Kidney (tissue), 14 donors: Measurements from ENCODE around the gene FZR1. TPM values are rescaled to one million over a fixed set of nuclear protein-coding genes. Genes with fewer than 3 reads are reported as not detected.

Experiments used
- DNase-seq, 5 donors: peaks; one replicate each; pipeline ENCODE4 v3.0.0-alpha.2; 2013 to 2020
- FAIRE-seq: peaks from 2 replicates; lab custom pipeline; 2012; peaks lifted over from hg19 to GRCh38; lab: Jason Lieb, UNC
- H3K27ac ChIP-seq, 2 donors: one replicate each; pipeline ENCODE4 v1.7.0; 2013; ENCODE audit warnings: low read depth in 2 of 2, low read length in 2 of 2, inconsistent platforms in 1 of 2
- H3K27me3 ChIP-seq: one replicate; pipeline ENCODE4 v1.7.1; 2013; ENCODE audit warnings: low read length, inconsistent platforms; ENCODE audit not compliant: control insufficient read depth, insufficient read depth
- H3K36me3 ChIP-seq, 3 donors: one replicate each; pipeline versions ENCODE4 v1.7.0 to v1.7.1; 2013; ENCODE audit warnings: low read length in 3 of 3, control low read depth in 1 of 3, inconsistent platforms in 1 of 3; ENCODE audit not compliant: insufficient read depth in 3 of 3, control insufficient read depth in 2 of 3
- H3K4me1 ChIP-seq, 3 donors: one replicate each; pipeline versions ENCODE4 v1.7.0 to v1.7.1; 2013; ENCODE audit warnings: low read length in 3 of 3, inconsistent platforms in 1 of 3, low read depth in 1 of 3; ENCODE audit not compliant: control insufficient read depth in 2 of 3, insufficient read depth in 2 of 3
- H3K4me3 ChIP-seq, 3 donors: one replicate each; pipeline versions ENCODE4 v1.7.0 to v1.8.1; 2013; ENCODE audit warnings: low read length in 3 of 3, control low read depth in 1 of 3, inconsistent platforms in 1 of 3
- H3K9ac ChIP-seq, 3 donors: one replicate each; pipeline versions ENCODE4 v1.7.0 to v1.7.1; 2013; ENCODE audit warnings: low read length in 3 of 3, control low read depth in 1 of 3, inconsistent platforms in 1 of 3
- H3K9me3 ChIP-seq, 3 donors: one replicate each; pipeline versions ENCODE4 v1.7.0 to v1.7.1; 2013; ENCODE audit warnings: low read length in 3 of 3, control low read depth in 1 of 3, inconsistent platforms in 1 of 3; ENCODE audit not compliant: control insufficient read depth in 2 of 3, insufficient read depth in 1 of 3
- CTCF ChIP-seq: IDR thresholded peaks from 3 replicates; pipeline ENCODE4 v1.5.1; 2012; ENCODE audit warnings: mild to moderate bottlenecking, moderate library complexity, borderline replicate concordance; ENCODE audit not compliant: insufficient read depth; ENCODE audit errors: extremely low read depth
- intact Hi-C: fragments of 100-400 bp; cut with DNase I; formaldehyde crosslinking; loops from one replicate; pipeline ENCODE4 v1.11.1; 2022
- polyA plus RNA-seq: library from polyadenylated mRNA; stranded (reverse); fragments of 350-450 nt; fragmentation: Illumina TruSeq; extraction: RNeasy Lipid Tissue Mini Kit (QIAGEN cat#74804); gene quantifications from one replicate; pipeline ENCODE4 v1.2.3, GENCODE V29; 2014; ENCODE audit warnings: low read depth, low replicate concordance; ENCODE audit not compliant: insufficient read depth
- total RNA-seq: library from RNA; stranded (reverse); fragmentation: NEBNext Ultra II Directional; extraction: Animal tissue kit (Norgen Biotek cat#: 25700); gene quantifications from one replicate; pipeline ENCODE4 v1.2.1, GENCODE V29; 2021
- donor health status: control.
- donor health status: control.
- donor health status: control.
- donor health status: control.
- donor health status: control.
- donor health status: DM: yes; HTN: yes; CAD: no.
- donor health status: Normal renal cell carcinoma (clear cell type).

The FZR1 gene
- total and polyA plus RNA-seq, 2 donors from 2014 or later: 28.4 to 48.0 TPM

- no peak for TF ChIP-seq CTCF
- FAIRE-seq: no peak
- intact Hi-C loops: no loop called here
- Histone ChIP-seq H3K4me1 (no peaks in the 10 kb centered on the region), H3K27me3 (no peaks in the 10 kb centered on the region), H3K27ac (peak within 1 kb of the TSS in 1 of 2 donors; percentile 60), H3K36me3 (no peaks in the 10 kb centered on the region), H3K9ac (peak within 1 kb of the TSS in 2 of 3 donors; percentile 16 to 34), H3K9me3 (no peaks in the 10 kb centered on the region), H3K4me3 (peak within 1 kb of the TSS in 1 of 3 donors; percentile 49)
- no peak for DNase-seq
Measured at GRCh38 chr19:3585301-3586126, 79.4 kb downstream of the FZR1 start, which contains the start of gene GIPC3. Gene GIPC3, plus strand, starts transcription at chr19:3585478. Its CDS starts 120 bp downstream, at chr19:3585598.

GRCh38 chr19:3586127-3586626 lies 80.1 kb downstream of the FZR1 start:
- intact Hi-C loops: no loop called here
- Histone ChIP-seq H3K27me3 (no peaks in the 10 kb centered on the region), H3K9ac (peak overlapping the region in 1 of 3 donors; percentile 34), H3K27ac (peak overlapping the region in 1 of 2 donors; percentile 60), H3K4me1 (no peaks in the 10 kb centered on the region), H3K36me3 (no peaks in the 10 kb centered on the region), H3K4me3 (peak overlapping the region in 1 of 3 donors; percentile 49), H3K9me3 (no peaks in the 10 kb centered on the region)
- no peak for FAIRE-seq
- TF ChIP-seq CTCF: peak; percentile 33
- no peak for DNase-seq

- FAIRE-seq (no peak), DNase-seq (no peak)
- Histone ChIP-seq H3K9ac (no peak overlapping the region), H3K36me3 (no peaks in the 10 kb centered on the region), H3K4me1 (no peaks in the 10 kb centered on the region), H3K4me3 (no peak overlapping the region), H3K27ac (no peak overlapping the region), H3K9me3 (no peaks in the 10 kb centered on the region), H3K27me3 (no peaks in the 10 kb centered on the region)
- TF ChIP-seq CTCF: no peak
- intact Hi-C loops: no loop called here
Measured at GRCh38 chr19:3586707-3587346, 80.7 kb downstream of the FZR1 start.

Other genes starting within 250 kb of the FZR1 start
- gene NFIC, start 139.7 kb upstream of the FZR1 start, total RNA-seq: 173 TPM
- gene NFIC, start 139.7 kb upstream of the FZR1 start, polyA plus RNA-seq: 20.3 TPM
- gene SMIM24, start 25.8 kb upstream of the FZR1 start, total RNA-seq: 49.8 TPM
- 1,108 TPM for gene SMIM24, start 25.8 kb upstream of the FZR1 start, polyA plus RNA-seq
- gene SMIM44, start 22.9 kb upstream of the FZR1 start, total RNA-seq: not detected
- not detected for gene SMIM44, start 22.9 kb upstream of the FZR1 start, polyA plus RNA-seq
- 12.2 TPM for gene DOHH, start 5.6 kb upstream of the FZR1 start, total RNA-seq
- gene DOHH, start 5.6 kb upstream of the FZR1 start, polyA plus RNA-seq: 20.2 TPM
- 9.2 TPM for gene TEKTIP1, start 32.9 kb downstream of the FZR1 start, total RNA-seq
- gene TEKTIP1, start 32.9 kb downstream of the FZR1 start, polyA plus RNA-seq: 1.2 TPM
- 124 TPM for gene MFSD12, start 51.3 kb downstream of the FZR1 start, total RNA-seq
- gene MFSD12, start 51.3 kb downstream of the FZR1 start, polyA plus RNA-seq: 113 TPM
- 69.7 TPM for gene HMG20B, start 66.6 kb downstream of the FZR1 start, total RNA-seq
- 82.6 TPM for gene HMG20B, start 66.6 kb downstream of the FZR1 start, polyA plus RNA-seq
- gene GIPC3, start 79.2 kb downstream of the FZR1 start, total RNA-seq: 2.1 TPM
- 2.1 TPM for gene GIPC3, start 79.2 kb downstream of the FZR1 start, polyA plus RNA-seq
- gene TBXA2R, start 100.6 kb downstream of the FZR1 start, total RNA-seq: 6.7 TPM
- gene TBXA2R, start 100.6 kb downstream of the FZR1 start, polyA plus RNA-seq: 8.8 TPM
- gene CACTIN, start 120.5 kb downstream of the FZR1 start, total RNA-seq: 23.9 TPM
- gene CACTIN, start 120.5 kb downstream of the FZR1 start, polyA plus RNA-seq: 11.6 TPM
- 35.6 TPM for gene PIP5K1C, start 194.2 kb downstream of the FZR1 start, total RNA-seq
- 11.2 TPM for gene PIP5K1C, start 194.2 kb downstream of the FZR1 start, polyA plus RNA-seq
- gene TJP3, start 202.1 kb downstream of the FZR1 start, total RNA-seq: 26.5 TPM
- 32.5 TPM for gene TJP3, start 202.1 kb downstream of the FZR1 start, polyA plus RNA-seq